Liver (tissue), 9 donors: ENCODE results near the gene TNIP3. TPM values are rescaled to one million over a fixed set of nuclear protein-coding genes. Genes with fewer than 3 reads are reported as not detected.

Experiments
- DNase-seq: peaks from one replicate; pipeline ENCODE4 v3.0.0-alpha.2; 2017; ENCODE audit warnings: low spot score
- H3K27ac ChIP-seq, 2 donors: one replicate each; pipeline ENCODE4 v1.7.0; 2013; ENCODE audit warnings: inconsistent platforms in 2 of 2, low read length in 2 of 2, control low read depth in 1 of 2, low read depth in 1 of 2, mild to moderate bottlenecking in 1 of 2
- H3K27me3 ChIP-seq, 4 donors: one replicate each; pipeline versions ENCODE4 v1.6.1 to v1.7.0; 2013; ENCODE audit warnings: low read length in 3 of 4, inconsistent platforms in 1 of 4, mild to moderate bottlenecking in 1 of 4, moderate library complexity in 1 of 4; ENCODE audit not compliant: control insufficient read depth in 4 of 4, insufficient read depth in 4 of 4
- H3K36me3 ChIP-seq, 4 donors: one replicate each; pipeline versions ENCODE4 v1.6.1 to v1.7.0; 2013; ENCODE audit warnings: low read length in 3 of 4, mild to moderate bottlenecking in 3 of 4, low read depth in 1 of 4, moderate library complexity in 1 of 4; ENCODE audit not compliant: control insufficient read depth in 4 of 4, insufficient read depth in 3 of 4
- H3K4me1 ChIP-seq, 4 donors: one replicate each; pipeline versions ENCODE4 v1.6.1 to v1.7.0; 2013; ENCODE audit warnings: low read length in 3 of 4, mild to moderate bottlenecking in 3 of 4, moderate library complexity in 1 of 4; ENCODE audit not compliant: control insufficient read depth in 4 of 4, insufficient read depth in 4 of 4
- H3K4me3 ChIP-seq, 3 donors: one replicate each; pipeline versions ENCODE4 v1.6.1 to v1.7.0; 2013; ENCODE audit warnings: low read length in 3 of 3, control low read depth in 1 of 3, low read depth in 1 of 3, mild to moderate bottlenecking in 1 of 3
- H3K9ac ChIP-seq, 2 donors: one replicate each; pipeline ENCODE4 v1.7.0; 2013; ENCODE audit warnings: low read length in 2 of 2, mild to moderate bottlenecking in 2 of 2, moderate library complexity in 2 of 2, control low read depth in 1 of 2, low read depth in 1 of 2
- H3K9me3 ChIP-seq, 4 donors: one replicate each; pipeline versions ENCODE4 v1.6.1 to v1.7.0; 2013; ENCODE audit warnings: low read length in 3 of 4; ENCODE audit not compliant: control insufficient read depth in 4 of 4
- CTCF ChIP-seq: fragments of 150-350 bp; IDR thresholded peaks from 2 replicates; pipeline ENCODE4 v1.5.1; 2017; ENCODE audit warnings: improper control_type of control experiment, low read depth, low read length; ENCODE audit not compliant: missing input control
- FOXA1 ChIP-seq: IDR thresholded peaks from 2 replicates; pipeline ENCODE4 v1.6.1; 2016; ENCODE audit warnings: antibody characterized with exemption
- FOXA2 ChIP-seq: IDR thresholded peaks from 2 replicates; pipeline ENCODE4 v1.6.1; 2016; ENCODE audit warnings: antibody characterized with exemption
- HNF4G ChIP-seq: IDR thresholded peaks from 2 replicates; pipeline ENCODE4 v1.6.1; 2016; ENCODE audit warnings: antibody characterized with exemption
- JUND ChIP-seq, 2 donors: IDR thresholded peaks; 2 replicates each; pipeline ENCODE4 v1.6.1; 2016; ENCODE audit warnings: antibody characterized with exemption in 2 of 2
- MAX ChIP-seq: IDR thresholded peaks from 2 replicates; pipeline ENCODE4 v1.6.1; 2016; ENCODE audit warnings: antibody characterized with exemption
- NR2F2 ChIP-seq: IDR thresholded peaks from 2 replicates; pipeline ENCODE4 v1.6.1; 2016; ENCODE audit warnings: antibody characterized with exemption
- RAD21 ChIP-seq, 2 donors: IDR thresholded peaks; 2 replicates each; pipeline ENCODE4 v1.6.1; 2016; ENCODE audit warnings: antibody characterized with exemption in 2 of 2, mild to moderate bottlenecking in 2 of 2
- RXRA ChIP-seq, 2 donors: IDR thresholded peaks; 2 replicates each; pipeline ENCODE4 v1.6.1; 2017 to 2018; ENCODE audit warnings: antibody characterized with exemption in 2 of 2, mild to moderate bottlenecking in 1 of 2
- SP1 ChIP-seq: IDR thresholded peaks from 2 replicates; pipeline ENCODE4 v1.6.1; 2018; ENCODE audit warnings: antibody characterized with exemption, mild to moderate bottlenecking
- TAF1 ChIP-seq: conservative IDR thresholded peaks from 2 replicates; pipeline ENCODE4 v1.6.1; 2016; ENCODE audit warnings: antibody characterized with exemption, mild to moderate bottlenecking
- YY1 ChIP-seq: IDR thresholded peaks from 2 replicates; pipeline ENCODE4 v1.6.1; 2016; ENCODE audit warnings: antibody characterized with exemption, mild to moderate bottlenecking
- ZBTB33 ChIP-seq: IDR thresholded peaks from 2 replicates; pipeline ENCODE4 v1.6.1; 2016; ENCODE audit warnings: antibody characterized with exemption
- WGBS: extraction: QIAGEN DNeasy Blood & Tissue Kit; methylation state at CpG from one replicate; pipeline ENCODE4 v1.1.7; 2013; 5-methylcytosine and 5-hydroxymethylcytosine counted together
- polyA plus RNA-seq, 2 donors: library from polyadenylated mRNA; stranded (reverse) in 1 of 2; unstranded in 1 of 2; fragments of 200-250 nt in 1 of 2; fragments of >200 nt in 1 of 2; fragmentation: Nextera tagmentation in 1 of 2; extraction: Ambion mirVana in 1 of 2; gene quantifications; one replicate each; pipeline versions ENCODE4 v1.2.1 to v1.2.3, GENCODE V29; 2013 to 2015
- total RNA-seq, 2 donors: library from RNA; depleted of rRNA; stranded (reverse); fragments of >200 nt; gene quantifications; one replicate each; pipeline ENCODE4 v1.2.3, GENCODE V29; 2014
- donor health status: healthy.
- donor health status: healthy.
- donor health status: healthy.
- donor health status: healthy.
- donor health status: healthy.

TNIP3 gene
- total and polyA plus RNA-seq, 4 donors, result 0.02 to 0.25 TPM; not detected in 2

- no peaks in the 10 kb centered on the region for H3K27me3 ChIP-seq
- no peaks in the 10 kb centered on the region for H3K36me3 ChIP-seq
- no peaks in the 10 kb centered on the region for H3K4me1 ChIP-seq
- TF ChIP-seq CTCF (peak; percentile 48), RAD21 (IDR thresholded peaks at IDR 0.05) (peak; percentile 82), NR2F2 (no peak)
- H3K4me3 ChIP-seq, result no peak overlapping the region
- no peak for DNase-seq
- H3K27ac ChIP-seq, result no peak overlapping the region
- no peaks in the 10 kb centered on the region for H3K9me3 ChIP-seq
- WGBS, result 14% methylated on average over 2 of the region's 2 CpGs
- no peak overlapping the region for H3K9ac ChIP-seq
Observed at GRCh38 chr4:121096629-121097028, 67.5 kb downstream of the TNIP3 start.

- Histone ChIP-seq H3K4me1 (no peaks in the 10 kb centered on the region), H3K4me3 (no peak overlapping the region), H3K9me3 (no peaks in the 10 kb centered on the region), H3K27ac (no peak overlapping the region), H3K9ac (no peak overlapping the region), H3K36me3 (no peaks in the 10 kb centered on the region), H3K27me3 (no peaks in the 10 kb centered on the region)
- TF ChIP-seq JUND (IDR thresholded peaks at IDR 0.05) (no peak), SP1 (no peak)
- DNase-seq, result no peak
Observed at GRCh38 chr4:121096191-121096590, 67.9 kb downstream of the TNIP3 start.

GRCh38 chr4:121094297-121094966 lies 69.7 kb downstream of the TNIP3 start:
- no peak overlapping the region for H3K4me3 ChIP-seq
- no peaks in the 10 kb centered on the region for H3K4me1 ChIP-seq
- WGBS, result 78% methylated on average over 3 of the region's 3 CpGs
- no peak for DNase-seq
- no peak overlapping the region for H3K9ac ChIP-seq
- no peak overlapping the region for H3K27ac ChIP-seq
- no peaks in the 10 kb centered on the region for H3K9me3 ChIP-seq
- TF ChIP-seq HNF4G, result no peak
- TF ChIP-seq TAF1, result no peak
- TF ChIP-seq MAX, result no peak
- no peak for TF ChIP-seq ZBTB33
- no peak for TF ChIP-seq SP1
- TF ChIP-seq CTCF, result no peak
- no peak for TF ChIP-seq NR2F2
- TF ChIP-seq RXRA (IDR thresholded peaks at IDR 0.05), result no peak
- TF ChIP-seq FOXA2, result no peak
- TF ChIP-seq FOXA1, result no peak
- TF ChIP-seq YY1, result no peak
- no peak for TF ChIP-seq RAD21 (IDR thresholded peaks at IDR 0.05)
- H3K27me3 ChIP-seq, result no peaks in the 10 kb centered on the region
- no peaks in the 10 kb centered on the region for H3K36me3 ChIP-seq
